ENCODE data around the gene FNDC11.

DNA sequence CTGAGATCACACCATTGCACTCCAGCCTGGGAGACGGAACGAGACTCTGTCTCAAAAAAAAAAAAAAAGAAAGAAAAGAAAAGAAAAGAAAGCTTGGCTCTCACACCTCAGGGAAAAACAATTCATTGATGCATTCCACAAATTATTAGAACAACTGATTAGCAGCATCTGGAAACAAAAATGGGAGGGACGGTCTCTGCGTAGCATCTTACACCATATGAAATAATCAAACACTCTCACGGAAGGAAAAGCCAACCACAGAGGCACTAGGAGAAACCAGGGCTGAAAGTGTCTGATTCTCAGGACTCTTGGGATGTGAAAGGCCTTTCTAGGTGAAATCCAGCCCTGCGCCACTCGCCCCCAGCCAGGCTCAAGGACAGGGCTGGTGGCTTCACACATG is 22.4 kb downstream of the FNDC11 start:
- TF ChIP-seq TCF12 (IDR thresholded peaks at IDR 0.05) = no peak
- TF ChIP-seq TCF12 (CRISPR knock-in tag; IDR thresholded peaks at IDR 0.05) = no peak
- TF ChIP-seq MTF1 (CRISPR knock-in tag; IDR thresholded peaks at IDR 0.05) = no peak
- TF ChIP-seq ZNF761 (CRISPR knock-in tag; conservative IDR thresholded peaks at IDR 0.05) = no peak
- no peak for TF ChIP-seq CCAR2 (optimal IDR thresholded peaks at IDR 0.05; ENCODE audit: low read depth, low read length)
- TF ChIP-seq RAD21 (CRISPR knock-in tag; IDR thresholded peaks at IDR 0.05) = no peak

Data from HepG2 (cell line).